ENCODE data around the gene HPD. TPM values are rescaled to one million over a fixed set of nuclear protein-coding genes. Genes with fewer than 3 reads are reported as not detected.
A peak's percentile ranks its signal among the peaks of the same experiment; 100 is the strongest.

HPD gene
- total and polyA plus RNA-seq, 10 donors, result 0.57 to 2.8 (median 1.0) TPM; not detected in 1

DNA sequence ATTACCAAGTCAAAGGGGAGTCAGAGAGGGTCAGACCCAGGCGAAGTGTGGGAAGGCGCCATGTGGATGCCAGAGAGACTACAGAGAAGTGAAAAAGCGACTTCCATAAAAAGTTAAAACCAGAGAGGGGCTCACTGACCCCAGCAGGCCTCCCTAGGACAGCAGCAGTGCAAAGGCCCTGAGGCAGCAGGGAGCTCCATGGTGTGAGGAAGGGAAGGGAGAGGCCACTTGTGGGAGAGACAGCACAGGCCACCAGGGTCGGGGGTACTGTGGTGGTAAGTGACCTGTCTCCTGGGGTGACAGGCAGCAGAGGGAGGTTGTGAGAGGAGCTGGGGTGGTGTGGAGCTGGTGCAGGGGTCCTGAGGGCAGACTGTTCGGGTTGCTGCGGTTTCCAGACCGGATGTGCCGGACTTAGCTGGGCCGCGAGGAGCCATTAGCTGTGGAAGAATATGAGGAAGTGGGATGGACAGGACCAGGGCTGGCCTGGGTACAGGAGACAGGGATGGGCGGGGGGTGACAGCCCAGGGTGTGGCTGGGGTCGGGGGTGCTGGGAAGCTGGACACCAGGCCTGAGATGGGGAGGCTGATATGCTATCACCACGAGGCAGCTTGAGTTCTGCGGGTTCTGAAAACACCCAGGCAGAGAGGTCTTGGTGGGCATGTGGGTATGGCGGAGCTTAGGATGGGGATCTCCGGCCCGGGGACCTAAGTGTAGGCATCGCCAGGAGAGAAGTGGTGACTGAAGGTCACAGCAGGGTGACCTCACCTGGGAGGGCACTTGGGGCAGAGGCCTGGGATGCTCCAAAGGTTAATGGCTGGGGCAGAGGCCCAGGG lies 32.1 kb downstream of the HPD start:
- no peaks in the 10 kb centered on the region for H3K27me3 ChIP-seq (replicated peaks in 1 of 7)
- 86 to 91% (median 89%) methylated on average over 18 of the region's 18 CpGs for WGBS, 5 donors
- no peak overlapping the region for H3K27ac ChIP-seq
- TF ChIP-seq, protein P1, sequence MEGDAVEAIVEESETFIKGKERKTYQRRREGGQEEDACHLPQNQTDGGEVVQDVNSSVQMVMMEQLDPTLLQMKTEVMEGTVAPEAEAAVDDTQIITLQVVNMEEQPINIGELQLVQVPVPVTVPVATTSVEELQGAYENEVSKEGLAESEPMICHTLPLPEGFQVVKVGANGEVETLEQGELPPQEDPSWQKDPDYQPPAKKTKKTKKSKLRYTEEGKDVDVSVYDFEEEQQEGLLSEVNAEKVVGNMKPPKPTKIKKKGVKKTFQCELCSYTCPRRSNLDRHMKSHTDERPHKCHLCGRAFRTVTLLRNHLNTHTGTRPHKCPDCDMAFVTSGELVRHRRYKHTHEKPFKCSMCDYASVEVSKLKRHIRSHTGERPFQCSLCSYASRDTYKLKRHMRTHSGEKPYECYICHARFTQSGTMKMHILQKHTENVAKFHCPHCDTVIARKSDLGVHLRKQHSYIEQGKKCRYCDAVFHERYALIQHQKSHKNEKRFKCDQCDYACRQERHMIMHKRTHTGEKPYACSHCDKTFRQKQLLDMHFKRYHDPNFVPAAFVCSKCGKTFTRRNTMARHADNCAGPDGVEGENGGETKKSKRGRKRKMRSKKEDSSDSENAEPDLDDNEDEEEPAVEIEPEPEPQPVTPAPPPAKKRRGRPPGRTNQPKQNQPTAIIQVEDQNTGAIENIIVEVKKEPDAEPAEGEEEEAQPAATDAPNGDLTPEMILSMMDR (IDR thresholded peaks at IDR 0.05 in 8 of 11, conservative IDR thresholded peaks at IDR 0.05 in 3 of 11), result no peak
- peak in 2 of 3 donors; percentile 15 to 59 for TF ChIP-seq POLR2AphosphoS5 (IDR thresholded peaks at IDR 0.05)
- H3K4me3 ChIP-seq, result no peak overlapping the region
- intact Hi-C loops (cut with DNase I; ENCODE audit: low total_unique reads), result no loop called here
- H3K36me3 ChIP-seq, result peaks cover 3 to 100% (median 84%) of the 10 kb centered on the region in 6 donors
- no peak for DNase-seq
- no peaks in the 10 kb centered on the region for H3K9me3 ChIP-seq
- H3K4me1 ChIP-seq, result peaks cover 0 to 6% (median 0%) of the 10 kb centered on the region in 6 donors

DNA sequence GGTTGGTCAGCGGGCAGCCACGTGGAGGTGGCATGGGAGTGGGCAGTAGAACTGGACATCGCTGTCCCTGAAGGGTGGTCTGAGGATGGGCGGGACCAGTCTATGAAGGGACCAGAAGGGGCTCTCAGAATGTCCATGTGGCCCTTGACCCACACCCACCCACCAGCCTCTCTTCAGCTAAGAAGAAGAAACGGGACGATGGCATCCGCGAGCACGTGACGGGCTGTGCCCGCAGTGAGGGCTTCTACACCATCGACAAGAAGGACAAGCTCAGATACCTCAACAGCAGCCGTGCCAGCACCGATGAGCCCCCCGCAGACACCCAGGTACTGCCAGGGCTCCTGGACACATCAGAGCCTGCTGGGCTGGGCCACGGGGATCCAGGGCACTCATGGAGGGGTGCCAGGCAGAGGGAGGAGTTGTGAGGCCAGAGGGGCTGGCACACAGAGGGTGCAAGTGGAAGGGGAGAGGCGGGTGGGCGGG lies 33.6 kb downstream of the HPD start:
- TF ChIP-seq POLR2A (IDR thresholded peaks at IDR 0.05), result no peak
- peak; percentile 33 to 71 (median 34) for TF ChIP-seq POLR2AphosphoS5 (IDR thresholded peaks at IDR 0.05)
- TF ChIP-seq, protein P1 (IDR thresholded peaks at IDR 0.05 in 8 of 11, conservative IDR thresholded peaks at IDR 0.05 in 3 of 11), result no peak
- no peaks in the 10 kb centered on the region for H3K27me3 ChIP-seq (replicated peaks in 1 of 7)
- no peak overlapping the region for H3K4me3 ChIP-seq
- DNase-seq, result no peak
- H3K27ac ChIP-seq, result no peak overlapping the region
- peaks cover 0 to 6% (median 0%) of the 10 kb centered on the region in 6 donors for H3K4me1 ChIP-seq
- intact Hi-C loops (cut with DNase I; ENCODE audit: low total_unique reads), result no loop called here
- H3K36me3 ChIP-seq, result peaks cover 6 to 100% (median 86%) of the 10 kb centered on the region in 6 donors
- 92 to 96% (median 93%) methylated on average over 18 of the region's 18 CpGs for WGBS, 5 donors
- no peaks in the 10 kb centered on the region for H3K9me3 ChIP-seq

DNA sequence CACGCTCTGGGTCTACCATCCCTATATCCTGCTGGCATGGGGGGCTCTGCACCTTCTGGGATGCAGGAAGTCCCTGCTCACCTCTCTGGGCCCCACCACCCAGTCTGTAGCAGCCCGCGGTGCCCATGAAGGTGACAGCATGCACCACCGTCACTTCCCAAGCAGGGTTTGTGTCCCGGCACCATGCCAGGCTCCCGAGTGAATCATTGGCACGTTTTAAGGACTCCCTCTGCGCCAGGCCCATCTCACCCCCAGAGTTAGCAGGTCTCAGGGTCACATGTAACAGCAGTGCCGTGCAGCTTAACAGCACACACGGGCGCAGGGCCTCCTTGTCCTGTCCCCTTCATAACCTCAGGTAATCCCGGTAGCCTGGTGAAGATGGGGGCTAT lies 34.9 kb downstream of the HPD start:
- no peaks in the 10 kb centered on the region for H3K27me3 ChIP-seq (replicated peaks in 1 of 7)
- H3K36me3 ChIP-seq, result peaks cover 13 to 100% (median 87%) of the 10 kb centered on the region in 6 donors
- H3K9me3 ChIP-seq, result no peaks in the 10 kb centered on the region
- no peak for DNase-seq
- H3K4me3 ChIP-seq, result no peak overlapping the region
- TF ChIP-seq POLR2AphosphoS5 (IDR thresholded peaks at IDR 0.05) (peak; percentile 5 to 38 (median 13)), POLR2A (IDR thresholded peaks at IDR 0.05) (no peak)
- TF ChIP-seq, protein P1 (IDR thresholded peaks at IDR 0.05 in 8 of 11, conservative IDR thresholded peaks at IDR 0.05 in 3 of 11), result no peak
- intact Hi-C loops (cut with DNase I; ENCODE audit: low total_unique reads), result no loop called here
- H3K27ac ChIP-seq, result no peak overlapping the region
- WGBS, 5 donors, result 74 to 86% (median 84%) methylated on average over 6 to 12 of the region's 12 CpGs
- H3K4me1 ChIP-seq, result peaks cover 0 to 6% (median 0%) of the 10 kb centered on the region in 6 donors

DNA sequence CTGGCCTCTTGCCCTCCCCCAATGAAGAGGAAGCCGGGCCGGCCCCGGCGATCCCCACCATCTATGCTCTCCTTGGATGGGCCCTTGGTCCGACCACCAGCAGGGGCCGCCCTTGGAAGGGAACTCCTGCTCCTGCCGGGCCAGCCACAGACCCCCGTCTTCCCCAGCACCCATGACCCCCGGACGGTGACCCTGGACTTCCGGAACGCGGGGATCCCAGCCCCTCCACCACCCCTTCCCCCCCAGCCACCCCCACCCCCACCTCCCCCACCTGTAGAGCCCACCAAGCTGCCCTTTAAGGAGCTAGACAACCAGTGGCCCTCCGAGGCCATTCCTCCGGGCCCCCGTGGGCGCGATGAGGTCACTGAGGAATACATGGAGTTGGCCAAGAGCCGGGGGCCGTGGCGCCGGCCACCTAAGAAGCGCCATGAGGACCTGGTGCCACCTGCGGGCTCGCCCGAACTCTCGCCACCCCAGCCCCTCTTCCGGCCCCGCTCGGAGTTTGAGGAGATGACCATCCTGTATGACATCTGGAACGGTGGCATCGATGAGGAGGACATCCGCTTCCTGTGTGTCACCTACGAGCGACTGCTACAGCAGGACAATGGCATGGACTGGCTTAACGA lies 35.4 kb downstream of the HPD start:
- Histone ChIP-seq H3K36me3 (peaks cover 9 to 100% (median 87%) of the 10 kb centered on the region in 6 donors), H3K9me3 (no peaks in the 10 kb centered on the region), H3K4me1 (peaks cover 0 to 6% (median 0%) of the 10 kb centered on the region in 6 donors), H3K4me3 (no peak overlapping the region), H3K27me3 (replicated peaks in 1 of 7) (no peaks in the 10 kb centered on the region), H3K27ac (no peak overlapping the region)
- peak in 2 of 3 donors; percentile 26 to 46 for TF ChIP-seq POLR2AphosphoS5 (IDR thresholded peaks at IDR 0.05)
- TF ChIP-seq, protein P1 (IDR thresholded peaks at IDR 0.05 in 8 of 11, conservative IDR thresholded peaks at IDR 0.05 in 3 of 11), result no peak
- no peak for TF ChIP-seq POLR2A (IDR thresholded peaks at IDR 0.05)
- DNase-seq, result no peak
- WGBS, 5 donors, result 84 to 90% (median 89%) methylated on average over 20 to 36 of the region's 36 CpGs
- intact Hi-C loops (cut with DNase I; ENCODE audit: low total_unique reads), result no loop called here
